HCT116 (cell line): ENCODE results near the gene DBN1.

Source experiments
- EZH2phosphoT487 ChIP-seq: fragments of 200-600 bp; IDR thresholded peaks from 2 replicates; pipeline ENCODE4 v1.6.1; 2018; ENCODE audit warnings: antibody characterized with exemption, borderline replicate concordance
- JUND ChIP-seq: IDR thresholded peaks from 2 replicates; pipeline ENCODE4 v1.6.1; 2012
- POLR2A ChIP-seq: IDR thresholded peaks from 2 replicates; pipeline ENCODE4 v1.7.0; 2011; ENCODE audit warnings: borderline replicate concordance; ENCODE audit not compliant: insufficient read depth, insufficient read length; ENCODE audit errors: extremely low read depth
- POLR2AphosphoS5 ChIP-seq: IDR thresholded peaks from 2 replicates; pipeline ENCODE4 v1.6.1; 2011; ENCODE audit warnings: mild to moderate bottlenecking, low read depth, low read length, moderate library complexity
- RAD21 ChIP-seq: IDR thresholded peaks from 2 replicates; pipeline ENCODE4 v1.6.1; 2012; ENCODE audit warnings: low read depth, mild to moderate bottlenecking
- SIN3A ChIP-seq: IDR thresholded peaks from 2 replicates; pipeline ENCODE4 v1.6.1; 2012; ENCODE audit warnings: low read depth
- SP1 ChIP-seq: IDR thresholded peaks from 2 replicates; pipeline ENCODE4 v1.6.1; 2012; ENCODE audit warnings: low read depth
- TF ChIP-seq, protein P1 (sequence below), 3 experiments: fragments of 200-600 bp in 1 of 3; sonication (generic) in 1 of 3; IDR thresholded peaks in 2 of 3; conservative IDR thresholded peaks in 1 of 3; 2 replicates each; pipeline ENCODE4 v1.5.1; 2012 to 2017; ENCODE audit warnings: low read depth in 2 of 3, low read length in 2 of 3, antibody characterized with exemption in 1 of 3, borderline replicate concordance in 1 of 3, control low read depth in 1 of 3, mild to moderate bottlenecking in 1 of 3, mixed read lengths in 1 of 3, mixed run types in 1 of 3, moderate library complexity in 1 of 3; ENCODE audit not compliant: insufficient read depth in 1 of 3
- TF ChIP-seq, protein P2 (sequence below): IDR thresholded peaks from 2 replicates; pipeline ENCODE4 v1.6.1; 2011; ENCODE audit warnings: mild to moderate bottlenecking, low read length, moderate library complexity; ENCODE audit not compliant: insufficient replicate concordance; ENCODE audit errors: extremely low read depth

DNA sequence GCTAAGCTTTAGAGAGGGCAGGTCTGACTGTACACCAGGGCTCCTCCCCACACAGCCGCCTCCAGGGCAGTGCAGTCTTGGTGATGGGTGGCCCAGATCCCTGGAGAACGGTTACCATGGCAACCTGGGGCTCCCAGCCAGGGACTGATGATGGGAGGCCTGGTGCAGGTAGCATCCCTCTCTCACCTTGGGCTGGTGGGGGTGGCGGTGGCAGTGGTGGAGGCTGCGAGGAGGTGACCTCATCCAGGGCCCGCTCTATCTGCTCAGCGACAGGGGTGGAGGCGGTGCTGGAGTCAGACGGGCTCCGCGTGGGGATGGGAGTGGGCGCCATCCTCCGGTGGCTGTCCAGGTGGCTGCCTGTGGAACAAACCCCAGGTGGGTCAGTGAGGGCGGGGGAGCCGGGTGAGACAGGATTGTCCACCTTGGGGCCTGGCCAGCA is 14.5 kb downstream of the DBN1 start:
- no peak for TF ChIP-seq POLR2A
- TF ChIP-seq, protein P1, sequence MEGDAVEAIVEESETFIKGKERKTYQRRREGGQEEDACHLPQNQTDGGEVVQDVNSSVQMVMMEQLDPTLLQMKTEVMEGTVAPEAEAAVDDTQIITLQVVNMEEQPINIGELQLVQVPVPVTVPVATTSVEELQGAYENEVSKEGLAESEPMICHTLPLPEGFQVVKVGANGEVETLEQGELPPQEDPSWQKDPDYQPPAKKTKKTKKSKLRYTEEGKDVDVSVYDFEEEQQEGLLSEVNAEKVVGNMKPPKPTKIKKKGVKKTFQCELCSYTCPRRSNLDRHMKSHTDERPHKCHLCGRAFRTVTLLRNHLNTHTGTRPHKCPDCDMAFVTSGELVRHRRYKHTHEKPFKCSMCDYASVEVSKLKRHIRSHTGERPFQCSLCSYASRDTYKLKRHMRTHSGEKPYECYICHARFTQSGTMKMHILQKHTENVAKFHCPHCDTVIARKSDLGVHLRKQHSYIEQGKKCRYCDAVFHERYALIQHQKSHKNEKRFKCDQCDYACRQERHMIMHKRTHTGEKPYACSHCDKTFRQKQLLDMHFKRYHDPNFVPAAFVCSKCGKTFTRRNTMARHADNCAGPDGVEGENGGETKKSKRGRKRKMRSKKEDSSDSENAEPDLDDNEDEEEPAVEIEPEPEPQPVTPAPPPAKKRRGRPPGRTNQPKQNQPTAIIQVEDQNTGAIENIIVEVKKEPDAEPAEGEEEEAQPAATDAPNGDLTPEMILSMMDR (IDR thresholded peaks at IDR 0.05 in 2 of 3, conservative IDR thresholded peaks at IDR 0.05 in 1 of 3; ENCODE audit: borderline replicate concordance in 1 of 3, insufficient read depth in 1 of 3, low read depth in 2 of 3, low read length in 2 of 3): no peak
- TF ChIP-seq RAD21: no peak
- no peak for TF ChIP-seq EZH2phosphoT487
- no peak for TF ChIP-seq JUND
- TF ChIP-seq SIN3A: no peak
- TF ChIP-seq SP1: no peak
- TF ChIP-seq, protein P2, sequence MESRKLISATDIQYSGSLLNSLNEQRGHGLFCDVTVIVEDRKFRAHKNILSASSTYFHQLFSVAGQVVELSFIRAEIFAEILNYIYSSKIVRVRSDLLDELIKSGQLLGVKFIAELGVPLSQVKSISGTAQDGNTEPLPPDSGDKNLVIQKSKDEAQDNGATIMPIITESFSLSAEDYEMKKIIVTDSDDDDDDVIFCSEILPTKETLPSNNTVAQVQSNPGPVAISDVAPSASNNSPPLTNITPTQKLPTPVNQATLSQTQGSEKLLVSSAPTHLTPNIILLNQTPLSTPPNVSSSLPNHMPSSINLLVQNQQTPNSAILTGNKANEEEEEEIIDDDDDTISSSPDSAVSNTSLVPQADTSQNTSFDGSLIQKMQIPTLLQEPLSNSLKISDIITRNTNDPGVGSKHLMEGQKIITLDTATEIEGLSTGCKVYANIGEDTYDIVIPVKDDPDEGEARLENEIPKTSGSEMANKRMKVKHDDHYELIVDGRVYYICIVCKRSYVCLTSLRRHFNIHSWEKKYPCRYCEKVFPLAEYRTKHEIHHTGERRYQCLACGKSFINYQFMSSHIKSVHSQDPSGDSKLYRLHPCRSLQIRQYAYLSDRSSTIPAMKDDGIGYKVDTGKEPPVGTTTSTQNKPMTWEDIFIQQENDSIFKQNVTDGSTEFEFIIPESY: no peak
- TF ChIP-seq POLR2AphosphoS5: no peak
